ENCODE data around the gene PTPRN2.

Gene PTPRN2

GRCh38 chr7:158506626-158507025 is 81.0 kb downstream of the PTPRN2 start:
- H3K36me3 ChIP-seq (ENCODE audit: control insufficient read depth in 2 of 2, insufficient read depth in 2 of 2, low read length in 2 of 2), result no peaks in the 10 kb centered on the region
- no peak overlapping the region for H3K27ac ChIP-seq (ENCODE audit: low read depth in 2 of 2, low read length in 2 of 2)
- peaks cover 0 to 10% of the 10 kb centered on the region in 2 donors for H3K9me3 ChIP-seq (ENCODE audit: control insufficient read depth in 2 of 2, low read length in 2 of 2)
- H3K4me3 ChIP-seq (ENCODE audit: low read length in 2 of 2), result no peak overlapping the region
- H3K27me3 ChIP-seq (ENCODE audit: control insufficient read depth in 2 of 2, insufficient read depth in 2 of 2, low read length in 2 of 2), result no peaks in the 10 kb centered on the region
- no peak overlapping the region for H3K9ac ChIP-seq (ENCODE audit: low read depth in 1 of 2, low read length in 2 of 2)
- H3K4me1 ChIP-seq (ENCODE audit: control insufficient read depth in 2 of 2, insufficient read depth in 2 of 2, low read length in 2 of 2), result peaks cover 3% of the 10 kb centered on the region in 2 donors

- H3K27me3 ChIP-seq (ENCODE audit: control insufficient read depth in 2 of 2, insufficient read depth in 2 of 2, low read length in 2 of 2), result no peaks in the 10 kb centered on the region
Observed at GRCh38 chr7:158505683-158506082, 81.9 kb downstream of the PTPRN2 start.

GRCh38 chr7:158502068-158502750 is 85.4 kb downstream of the PTPRN2 start:
- no peaks in the 10 kb centered on the region for H3K27me3 ChIP-seq (ENCODE audit: control insufficient read depth in 2 of 2, insufficient read depth in 2 of 2, low read length in 2 of 2)
- no peak overlapping the region for H3K9ac ChIP-seq (ENCODE audit: low read depth in 1 of 2, low read length in 2 of 2)
- peaks cover 2 to 8% of the 10 kb centered on the region in 2 donors for H3K4me1 ChIP-seq (ENCODE audit: control insufficient read depth in 2 of 2, insufficient read depth in 2 of 2, low read length in 2 of 2)
- H3K4me3 ChIP-seq (ENCODE audit: low read length in 2 of 2), result no peak overlapping the region
- H3K9me3 ChIP-seq (ENCODE audit: control insufficient read depth in 2 of 2, low read length in 2 of 2), result peaks cover 0 to 3% of the 10 kb centered on the region in 2 donors
- H3K36me3 ChIP-seq (ENCODE audit: control insufficient read depth in 2 of 2, insufficient read depth in 2 of 2, low read length in 2 of 2), result no peaks in the 10 kb centered on the region
- H3K27ac ChIP-seq (ENCODE audit: low read depth in 2 of 2, low read length in 2 of 2), result no peak overlapping the region

More at GRCh38 chr7:158505683-158506082, 81.9 kb downstream of the PTPRN2 start:
- Histone ChIP-seq H3K4me3 (ENCODE audit: low read length in 2 of 2) (no peak overlapping the region), H3K9ac (ENCODE audit: low read depth in 1 of 2, low read length in 2 of 2) (no peak overlapping the region), H3K36me3 (ENCODE audit: control insufficient read depth in 2 of 2, insufficient read depth in 2 of 2, low read length in 2 of 2) (no peaks in the 10 kb centered on the region), H3K9me3 (ENCODE audit: control insufficient read depth in 2 of 2, low read length in 2 of 2) (peaks cover 0 to 3% of the 10 kb centered on the region in 2 donors), H3K27ac (ENCODE audit: low read depth in 2 of 2, low read length in 2 of 2) (no peak overlapping the region), H3K4me1 (ENCODE audit: control insufficient read depth in 2 of 2, insufficient read depth in 2 of 2, low read length in 2 of 2) (peaks cover 3% of the 10 kb centered on the region in 2 donors)

DNA sequence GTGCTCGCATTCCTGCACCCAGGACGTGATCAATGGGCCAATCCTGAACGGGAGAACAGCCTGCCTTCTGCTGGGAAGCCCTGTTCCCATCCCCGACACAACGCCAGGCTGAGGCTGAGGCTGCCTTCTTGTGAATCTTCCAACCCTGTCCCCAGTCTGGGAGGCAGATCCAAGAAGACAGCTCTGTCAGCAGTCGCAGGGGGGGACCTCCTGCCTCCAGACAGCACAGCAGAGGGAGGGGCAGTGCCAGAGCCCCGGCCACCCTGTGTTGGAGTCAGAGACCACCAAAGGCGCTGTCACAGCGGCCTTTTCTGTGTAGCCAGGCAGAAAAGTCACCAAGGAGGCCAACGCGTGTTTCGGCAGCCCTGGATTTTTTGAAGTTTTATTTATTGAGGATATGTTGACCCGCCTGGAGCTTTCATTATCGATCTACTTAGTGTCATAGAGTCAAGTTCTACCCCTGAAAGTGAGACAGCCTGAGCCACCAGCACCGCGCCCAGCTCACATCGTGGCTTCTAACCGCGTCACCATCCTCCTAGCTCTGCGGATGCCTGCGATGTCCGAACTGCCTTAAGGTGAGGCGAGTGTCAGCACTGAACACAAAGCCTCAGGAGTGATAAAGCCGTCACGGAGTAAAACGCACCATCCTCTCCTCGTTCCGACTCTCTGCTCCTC is 86.1 kb downstream of the PTPRN2 start:
- H3K4me3 ChIP-seq (ENCODE audit: low read length in 2 of 2), result no peak overlapping the region
- H3K4me1 ChIP-seq (ENCODE audit: control insufficient read depth in 2 of 2, insufficient read depth in 2 of 2, low read length in 2 of 2), result peaks cover 2 to 8% of the 10 kb centered on the region in 2 donors
- H3K27ac ChIP-seq (ENCODE audit: low read depth in 2 of 2, low read length in 2 of 2), result no peak overlapping the region
- H3K9ac ChIP-seq (ENCODE audit: low read depth in 1 of 2, low read length in 2 of 2), result no peak overlapping the region
- H3K27me3 ChIP-seq (ENCODE audit: control insufficient read depth in 2 of 2, insufficient read depth in 2 of 2, low read length in 2 of 2), result no peaks in the 10 kb centered on the region
- H3K9me3 ChIP-seq (ENCODE audit: control insufficient read depth in 2 of 2, low read length in 2 of 2), result peaks cover 0 to 3% of the 10 kb centered on the region in 2 donors
- H3K36me3 ChIP-seq (ENCODE audit: control insufficient read depth in 2 of 2, insufficient read depth in 2 of 2, low read length in 2 of 2), result no peaks in the 10 kb centered on the region

DNA sequence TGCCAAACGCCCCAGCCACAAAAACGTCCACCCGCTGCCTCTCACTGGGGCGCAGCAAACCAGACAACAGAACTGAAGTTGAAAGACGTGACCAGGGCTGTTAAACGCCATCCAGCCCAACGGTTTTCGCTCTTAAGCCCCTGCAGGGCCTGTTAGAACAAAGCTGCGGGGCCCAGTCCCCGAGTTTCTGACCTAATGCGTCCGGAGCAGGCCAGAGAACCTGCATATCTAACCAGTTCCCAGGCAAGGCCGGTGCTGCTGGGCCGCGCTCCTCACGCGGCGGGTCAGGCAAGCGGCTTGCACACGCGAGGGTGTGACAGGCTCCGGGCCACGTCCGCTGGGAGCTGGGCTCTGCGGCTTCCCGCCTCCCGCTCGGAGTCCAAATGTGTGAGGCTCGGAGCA is 87.0 kb downstream of the PTPRN2 start:
- H3K9ac ChIP-seq (ENCODE audit: low read depth in 1 of 2, low read length in 2 of 2), result no peak overlapping the region
- peaks cover 2 to 8% of the 10 kb centered on the region in 2 donors for H3K4me1 ChIP-seq (ENCODE audit: control insufficient read depth in 2 of 2, insufficient read depth in 2 of 2, low read length in 2 of 2)
- H3K27me3 ChIP-seq (ENCODE audit: control insufficient read depth in 2 of 2, insufficient read depth in 2 of 2, low read length in 2 of 2), result no peaks in the 10 kb centered on the region
- peaks cover 0 to under 1% of the 10 kb centered on the region in 2 donors for H3K9me3 ChIP-seq (ENCODE audit: control insufficient read depth in 2 of 2, low read length in 2 of 2)
- no peak overlapping the region for H3K27ac ChIP-seq (ENCODE audit: low read depth in 2 of 2, low read length in 2 of 2)
- H3K4me3 ChIP-seq (ENCODE audit: low read length in 2 of 2), result no peak overlapping the region
- no peaks in the 10 kb centered on the region for H3K36me3 ChIP-seq (ENCODE audit: control insufficient read depth in 2 of 2, insufficient read depth in 2 of 2, low read length in 2 of 2)

GRCh38 chr7:158499082-158499455 is 88.6 kb downstream of the PTPRN2 start:
- H3K36me3 ChIP-seq (ENCODE audit: control insufficient read depth in 2 of 2, insufficient read depth in 2 of 2, low read length in 2 of 2), result no peaks in the 10 kb centered on the region
- no peak overlapping the region for H3K27ac ChIP-seq (ENCODE audit: low read depth in 2 of 2, low read length in 2 of 2)
- no peaks in the 10 kb centered on the region for H3K9me3 ChIP-seq (ENCODE audit: control insufficient read depth in 2 of 2, low read length in 2 of 2)
- H3K4me3 ChIP-seq (ENCODE audit: low read length in 2 of 2), result no peak overlapping the region
- H3K9ac ChIP-seq (ENCODE audit: low read depth in 1 of 2, low read length in 2 of 2), result no peak overlapping the region
- peaks cover 2 to 8% of the 10 kb centered on the region in 2 donors for H3K4me1 ChIP-seq (ENCODE audit: control insufficient read depth in 2 of 2, insufficient read depth in 2 of 2, low read length in 2 of 2)
- no peaks in the 10 kb centered on the region for H3K27me3 ChIP-seq (ENCODE audit: control insufficient read depth in 2 of 2, insufficient read depth in 2 of 2, low read length in 2 of 2)

DNA sequence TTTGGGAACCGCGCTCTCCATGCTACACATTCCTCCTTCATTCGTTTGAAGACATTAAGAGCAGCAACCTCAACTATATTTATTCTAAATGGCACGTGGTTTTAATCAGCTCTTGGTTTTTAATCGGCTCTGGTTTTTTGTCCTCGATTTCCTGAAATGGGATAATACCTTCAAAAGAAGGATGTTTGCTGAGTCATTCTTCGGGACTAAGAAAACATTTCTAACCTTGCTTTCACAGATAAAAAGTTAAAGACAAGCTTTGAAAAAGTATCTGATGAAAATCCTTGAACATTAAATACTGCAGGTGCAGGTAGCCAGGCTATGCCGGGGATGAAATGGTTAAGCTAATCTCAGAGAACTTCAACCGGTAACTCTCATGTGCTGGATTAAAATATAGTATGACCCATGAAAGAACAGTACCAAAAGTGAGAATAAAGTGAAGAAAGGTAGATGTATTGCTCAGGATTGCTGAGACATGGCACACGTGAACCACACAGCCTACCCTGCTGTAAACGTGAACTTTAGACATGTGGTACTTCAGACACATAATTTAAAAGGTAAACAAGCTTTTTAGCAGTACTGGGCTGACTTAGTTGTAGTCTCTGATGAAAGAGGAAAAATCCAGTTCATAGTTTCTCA is 89.1 kb downstream of the PTPRN2 start:
- no peaks in the 10 kb centered on the region for H3K9me3 ChIP-seq (ENCODE audit: control insufficient read depth in 2 of 2, low read length in 2 of 2)
- H3K36me3 ChIP-seq (ENCODE audit: control insufficient read depth in 2 of 2, insufficient read depth in 2 of 2, low read length in 2 of 2), result no peaks in the 10 kb centered on the region
- H3K4me1 ChIP-seq (ENCODE audit: control insufficient read depth in 2 of 2, insufficient read depth in 2 of 2, low read length in 2 of 2), result peaks cover 2 to 8% of the 10 kb centered on the region in 2 donors
- H3K27ac ChIP-seq (ENCODE audit: low read depth in 2 of 2, low read length in 2 of 2), result no peak overlapping the region
- H3K27me3 ChIP-seq (ENCODE audit: control insufficient read depth in 2 of 2, insufficient read depth in 2 of 2, low read length in 2 of 2), result no peaks in the 10 kb centered on the region
- H3K9ac ChIP-seq (ENCODE audit: low read depth in 1 of 2, low read length in 2 of 2), result no peak overlapping the region
- H3K4me3 ChIP-seq (ENCODE audit: low read length in 2 of 2), result no peak overlapping the region

DNA sequence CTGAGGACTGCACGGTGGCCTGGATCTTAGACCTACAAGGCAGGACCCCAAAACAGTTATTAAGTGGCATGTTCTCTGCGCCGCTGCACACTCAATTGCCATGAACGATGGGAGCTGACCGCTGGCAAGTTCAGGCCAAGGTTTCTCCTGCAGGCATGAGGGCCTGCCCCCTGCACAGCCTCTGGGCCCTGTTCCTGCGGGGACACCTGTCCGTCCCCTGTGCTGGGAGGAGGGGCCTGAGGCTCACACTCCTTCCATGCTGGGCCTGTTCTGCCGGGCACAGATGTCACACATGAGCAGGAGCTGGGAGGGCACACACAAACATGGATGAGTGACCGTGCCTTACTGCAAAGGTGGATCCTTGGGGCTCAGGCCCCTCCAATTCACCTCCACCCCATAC is 90.0 kb downstream of the PTPRN2 start:
- Histone ChIP-seq H3K4me3 (ENCODE audit: low read length in 2 of 2) (no peak overlapping the region), H3K27me3 (ENCODE audit: control insufficient read depth in 2 of 2, insufficient read depth in 2 of 2, low read length in 2 of 2) (no peaks in the 10 kb centered on the region), H3K9ac (ENCODE audit: low read depth in 1 of 2, low read length in 2 of 2) (no peak overlapping the region), H3K9me3 (ENCODE audit: control insufficient read depth in 2 of 2, low read length in 2 of 2) (no peaks in the 10 kb centered on the region), H3K27ac (ENCODE audit: low read depth in 2 of 2, low read length in 2 of 2) (no peak overlapping the region), H3K36me3 (ENCODE audit: control insufficient read depth in 2 of 2, insufficient read depth in 2 of 2, low read length in 2 of 2) (no peaks in the 10 kb centered on the region), H3K4me1 (ENCODE audit: control insufficient read depth in 2 of 2, insufficient read depth in 2 of 2, low read length in 2 of 2) (peaks cover 2 to 8% of the 10 kb centered on the region in 2 donors)

- Histone ChIP-seq H3K27me3 (ENCODE audit: control insufficient read depth in 2 of 2, insufficient read depth in 2 of 2, low read length in 2 of 2) (no peaks in the 10 kb centered on the region), H3K27ac (ENCODE audit: low read depth in 2 of 2, low read length in 2 of 2) (no peak overlapping the region)
Observed at GRCh38 chr7:158495786-158496185, 91.8 kb downstream of the PTPRN2 start.

GRCh38 chr7:158495216-158495615 is 92.4 kb downstream of the PTPRN2 start:
- peaks cover 2 to 8% of the 10 kb centered on the region in 2 donors for H3K4me1 ChIP-seq (ENCODE audit: control insufficient read depth in 2 of 2, insufficient read depth in 2 of 2, low read length in 2 of 2)
- no peaks in the 10 kb centered on the region for H3K36me3 ChIP-seq (ENCODE audit: control insufficient read depth in 2 of 2, insufficient read depth in 2 of 2, low read length in 2 of 2)
- H3K9ac ChIP-seq (ENCODE audit: low read depth in 1 of 2, low read length in 2 of 2), result no peak overlapping the region
- no peak overlapping the region for H3K27ac ChIP-seq (ENCODE audit: low read depth in 2 of 2, low read length in 2 of 2)
- H3K4me3 ChIP-seq (ENCODE audit: low read length in 2 of 2), result no peak overlapping the region
- no peaks in the 10 kb centered on the region for H3K27me3 ChIP-seq (ENCODE audit: control insufficient read depth in 2 of 2, insufficient read depth in 2 of 2, low read length in 2 of 2)
- H3K9me3 ChIP-seq (ENCODE audit: control insufficient read depth in 2 of 2, low read length in 2 of 2), result no peaks in the 10 kb centered on the region

More at GRCh38 chr7:158495786-158496185, 91.8 kb downstream of the PTPRN2 start:
- H3K9me3 ChIP-seq (ENCODE audit: control insufficient read depth in 2 of 2, low read length in 2 of 2), result no peaks in the 10 kb centered on the region
- H3K4me3 ChIP-seq (ENCODE audit: low read length in 2 of 2), result no peak overlapping the region
- H3K9ac ChIP-seq (ENCODE audit: low read depth in 1 of 2, low read length in 2 of 2), result no peak overlapping the region
- H3K4me1 ChIP-seq (ENCODE audit: control insufficient read depth in 2 of 2, insufficient read depth in 2 of 2, low read length in 2 of 2), result peaks cover 2 to 8% of the 10 kb centered on the region in 2 donors
- no peaks in the 10 kb centered on the region for H3K36me3 ChIP-seq (ENCODE audit: control insufficient read depth in 2 of 2, insufficient read depth in 2 of 2, low read length in 2 of 2)
